H9 (cell line): ENCODE measurements around the gene ANKRD13D. TPM values are rescaled to one million over a fixed set of nuclear protein-coding genes. Genes with fewer than 3 reads are reported as not detected.

ENCODE experiments used
- DNase-seq: peaks from one replicate; pipeline ENCODE4 v3.0.0-alpha.2; 2017
- H2AFZ ChIP-seq: one replicate; pipeline ENCODE4 v1.6.1; 2013; ENCODE audit warnings: mild to moderate bottlenecking, low read length, control low read depth, moderate library complexity
- H2AK5ac ChIP-seq: 2 replicates; pipeline ENCODE4 v1.6.1; 2013; ENCODE audit warnings: low read length, control low read depth, mixed read lengths; ENCODE audit not compliant: insufficient read length
- H2BK120ac ChIP-seq: one replicate; pipeline ENCODE4 v1.6.1; 2013; ENCODE audit warnings: low read depth, mild to moderate bottlenecking, low read length, control low read depth, inconsistent platforms; ENCODE audit not compliant: poor library complexity, severe bottlenecking
- H2BK12ac ChIP-seq: 2 replicates; pipeline ENCODE4 v1.6.1; 2013; ENCODE audit warnings: low read length, control low read depth, mixed read lengths, low read depth; ENCODE audit not compliant: insufficient read length
- H2BK15ac ChIP-seq: 2 replicates; pipeline ENCODE4 v1.6.1; 2013; ENCODE audit warnings: low read depth, low read length, control low read depth
- H2BK20ac ChIP-seq: one replicate; pipeline ENCODE4 v1.6.1; 2013; ENCODE audit warnings: low read depth, mild to moderate bottlenecking, low read length, control low read depth, inconsistent platforms; ENCODE audit not compliant: poor library complexity, severe bottlenecking
- H2BK5ac ChIP-seq: 2 replicates; pipeline ENCODE4 v1.6.1; 2013; ENCODE audit warnings: low read length, control low read depth, mixed read lengths; ENCODE audit not compliant: insufficient read length
- H3K14ac ChIP-seq: 2 replicates; pipeline ENCODE4 v1.6.1; 2013; ENCODE audit warnings: low read length, control low read depth; ENCODE audit not compliant: insufficient read depth
- H3K18ac ChIP-seq: 2 replicates; pipeline ENCODE4 v1.6.1; 2013; ENCODE audit warnings: low read depth, mild to moderate bottlenecking, mixed read lengths, low read length, control low read depth; ENCODE audit not compliant: insufficient read length
- H3K23ac ChIP-seq: 2 replicates; pipeline ENCODE4 v1.6.1; 2013; ENCODE audit warnings: low read length, control low read depth, mixed read lengths, low read depth; ENCODE audit not compliant: insufficient read length
- H3K23me2 ChIP-seq: 2 replicates; pipeline ENCODE4 v1.6.1; 2013; ENCODE audit warnings: low read depth, mild to moderate bottlenecking, mixed read lengths, low read length, control low read depth; ENCODE audit not compliant: insufficient read length, poor library complexity, severe bottlenecking
- H3K27ac ChIP-seq: 2 replicates; pipeline ENCODE4 v1.5.1; 2013; ENCODE audit warnings: low read length, control low read depth, mixed read lengths, low read depth; ENCODE audit not compliant: insufficient read length
- H3K27me3 ChIP-seq: 2 replicates; pipeline ENCODE4 v1.6.1; 2013; ENCODE audit warnings: low read length, control low read depth, inconsistent platforms; ENCODE audit not compliant: insufficient read depth
- H3K4ac ChIP-seq: 2 replicates; pipeline ENCODE4 v1.6.1; 2013; ENCODE audit warnings: low read depth, mild to moderate bottlenecking, control low read depth, inconsistent platforms, low read length, moderate library complexity
- H3K4me1 ChIP-seq: 2 replicates; pipeline ENCODE4 v1.6.1; 2013; ENCODE audit warnings: low read length, control low read depth, inconsistent platforms; ENCODE audit not compliant: insufficient read depth
- H3K4me2 ChIP-seq: 2 replicates; pipeline ENCODE4 v1.6.1; 2013; ENCODE audit warnings: low read length, control low read depth, mixed read lengths; ENCODE audit not compliant: insufficient read length, insufficient read depth
- H3K56ac ChIP-seq: 2 replicates; pipeline ENCODE4 v1.6.1; 2013; ENCODE audit warnings: low read depth, mild to moderate bottlenecking, mixed read lengths, low read length, control low read depth; ENCODE audit not compliant: insufficient read length
- H3K79me1 ChIP-seq: 2 replicates; pipeline ENCODE4 v1.6.1; 2013; ENCODE audit warnings: low read depth, mild to moderate bottlenecking, moderate library complexity, low read length, control low read depth, inconsistent platforms; ENCODE audit not compliant: insufficient read depth, poor library complexity, severe bottlenecking
- H3K79me2 ChIP-seq: 2 replicates; pipeline ENCODE4 v1.6.1; 2013; ENCODE audit warnings: low read length, control low read depth, inconsistent platforms; ENCODE audit not compliant: insufficient read depth
- H3K9ac ChIP-seq: 2 replicates; pipeline ENCODE4 v1.6.1; 2013; ENCODE audit warnings: low read length, control low read depth, mixed read lengths; ENCODE audit not compliant: insufficient read length; ENCODE audit errors: extremely low read depth
- H3K9me3 ChIP-seq: one replicate; pipeline ENCODE4 v1.6.1; 2013; ENCODE audit warnings: low read depth, low read length, inconsistent platforms; ENCODE audit not compliant: control insufficient read depth
- H3T11ph ChIP-seq: one replicate; pipeline ENCODE4 v1.6.1; 2013; ENCODE audit warnings: mild to moderate bottlenecking, low read length, control low read depth, inconsistent platforms
- H4K20me1 ChIP-seq: one replicate; pipeline ENCODE4 v1.6.1; 2013; ENCODE audit not compliant: control insufficient read depth, insufficient read length, insufficient read depth
- H4K5ac ChIP-seq: 2 replicates; pipeline ENCODE4 v1.6.1; 2013; ENCODE audit warnings: low read depth, mild to moderate bottlenecking, mixed read lengths, low read length, control low read depth; ENCODE audit not compliant: insufficient read length
- H4K8ac ChIP-seq: replicated peaks from 2 replicates; pipeline ENCODE4 v1.6.1; 2013; ENCODE audit warnings: low read length, control low read depth, mixed read lengths, low read depth; ENCODE audit not compliant: insufficient read length
- H4K91ac ChIP-seq: 2 replicates; pipeline ENCODE4 v1.6.1; 2013; ENCODE audit warnings: low read depth, mild to moderate bottlenecking, moderate library complexity, mixed read lengths, low read length, control low read depth; ENCODE audit not compliant: insufficient read length
- H3K27ac Mint-ChIP-seq, 3 experiments: 2 replicates in 2 of 3; 3 replicates in 1 of 3; pipeline ENCODE4 v1.8.0; 2020 to 2021; ENCODE audit warnings: mixed read lengths in 3 of 3, mild to moderate bottlenecking in 1 of 3, moderate library complexity in 1 of 3
- H3K27me3 Mint-ChIP-seq: 2 replicates; pipeline ENCODE4 v1.8.0; 2021; ENCODE audit warnings: low read depth, mild to moderate bottlenecking, moderate library complexity, mixed read lengths
- H3K36me3 Mint-ChIP-seq, 3 experiments: 2 replicates in 2 of 3; 3 replicates in 1 of 3; pipeline ENCODE4 v1.8.0; 2020 to 2021; ENCODE audit warnings: low read depth in 3 of 3, mixed read lengths in 3 of 3; ENCODE audit not compliant: insufficient read depth in 1 of 3
- H3K4me1 Mint-ChIP-seq, 2 experiments: 2 replicates each; pipeline ENCODE4 v1.8.0; 2020; ENCODE audit warnings: mixed read lengths in 2 of 2
- H3K4me3 Mint-ChIP-seq, 2 experiments: 2 replicates in 1 of 2; 3 replicates in 1 of 2; pipeline ENCODE4 v1.8.0; 2020 to 2021; ENCODE audit warnings: mild to moderate bottlenecking in 2 of 2, mixed read lengths in 2 of 2, moderate library complexity in 1 of 2
- H3K9me3 Mint-ChIP-seq, 2 experiments: 2 replicates in 1 of 2; 3 replicates in 1 of 2; pipeline ENCODE4 v1.8.0; 2020; ENCODE audit warnings: mild to moderate bottlenecking in 2 of 2, mixed read lengths in 2 of 2, moderate library complexity in 1 of 2
- WGBS: extraction: QIAGEN DNeasy Blood & Tissue Kit; methylation state at CpG from one replicate; pipeline ENCODE4 v1.1.7; 2013; ENCODE audit warnings: missing lambda C conversion rate, low lambda C conversion rate, mixed read lengths; ENCODE audit not compliant: insufficient read length; ENCODE audit errors: extremely low coverage; 5-methylcytosine and 5-hydroxymethylcytosine counted together
- total RNA-seq: library from RNA; stranded (reverse); gene quantifications from 2 replicates; pipeline ENCODE4 v1.2.1, GENCODE V29; 2021
- TF ChIP-seq, protein P1 (sequence below): fragments of 200-600 bp; sonication (generic); conservative IDR thresholded peaks from 3 replicates; pipeline ENCODE4 v1.8.0; 2021; ENCODE audit warnings: antibody characterized with exemption, mild to moderate bottlenecking

The ANKRD13D gene
- total RNA-seq, 1 experiment from 2014 or later, result 42.1 TPM

DNA sequence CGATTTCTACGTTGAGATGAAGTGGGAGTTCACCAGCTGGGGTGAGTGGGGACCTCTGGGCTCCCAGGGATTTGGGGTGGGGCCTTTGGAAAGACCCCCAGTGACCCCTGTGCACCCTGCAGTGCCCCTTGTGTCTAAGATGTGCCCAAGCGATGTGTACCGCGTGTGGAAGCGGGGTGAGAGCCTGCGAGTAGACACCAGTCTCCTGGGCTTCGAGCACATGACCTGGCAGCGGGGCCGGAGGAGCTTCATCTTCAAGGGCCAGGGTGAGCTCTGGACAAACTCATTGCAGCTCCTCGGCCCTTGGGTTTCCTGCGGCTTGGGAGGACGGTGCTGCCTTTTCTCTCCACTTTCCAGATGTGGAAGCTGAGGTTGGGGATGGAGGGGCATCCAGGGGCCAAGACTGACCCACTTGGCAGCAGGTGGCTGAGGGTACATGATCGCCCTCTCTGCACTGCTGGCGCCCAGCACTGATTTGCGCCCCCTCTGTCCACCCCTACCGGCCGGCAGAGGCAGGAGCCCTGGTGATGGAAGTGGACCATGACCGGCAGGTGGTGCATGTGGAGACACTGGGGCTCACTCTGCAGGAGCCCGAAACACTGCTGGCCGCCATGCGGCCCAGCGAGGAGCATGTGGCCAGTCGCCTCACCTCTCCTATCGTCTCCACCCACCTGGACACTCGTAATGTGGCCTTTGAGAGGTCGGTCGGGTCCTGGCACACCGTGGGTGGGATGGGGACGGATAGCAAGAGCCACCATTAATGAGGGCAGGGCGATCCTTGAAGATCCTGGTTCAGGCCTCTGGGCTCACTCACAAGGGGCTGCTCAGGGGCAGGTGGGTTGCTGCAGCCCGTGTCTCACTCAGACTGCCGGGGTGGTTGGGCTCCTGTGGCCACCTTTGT, 2.6 kb downstream of the ANKRD13D start:
- Mint-ChIP-seq H3K27me3 (peaks cover 2% of the 10 kb centered on the region; the same call in 1 of the 2 replicates), H3K4me3 (no peak overlapping the region), H3K4me1 (peaks cover 16 to 17% of the 10 kb centered on the region in 2 experiments), H3K27ac (no peak overlapping the region), H3K36me3 (peaks cover 28 to 50% (median 37%) of the 10 kb centered on the region in 3 experiments), H3K9me3 (peaks cover 13 to 19% of the 10 kb centered on the region in 2 experiments)
- Histone ChIP-seq H2BK15ac (no peak overlapping the region), H3K18ac (no peak overlapping the region), H3K79me1 (no peaks in the 10 kb centered on the region), H3K27ac (no peak overlapping the region), H2AK5ac (no peak overlapping the region), H4K5ac (no peak overlapping the region), H3K23ac (no peak overlapping the region), H3K27me3 (no peaks in the 10 kb centered on the region), H3K56ac (no peak overlapping the region), H4K91ac (no peak overlapping the region), H3K79me2 (no peaks in the 10 kb centered on the region), H3K23me2 (peaks cover 6% of the 10 kb centered on the region), H2BK12ac (no peak overlapping the region), H2AFZ (no peak overlapping the region), H3K4me1 (peaks cover 4% of the 10 kb centered on the region; the same call in 1 of the 2 replicates), H3K9me3 (no peaks in the 10 kb centered on the region), H3K9ac (no peak overlapping the region), H3K14ac (no peak overlapping the region), H2BK120ac (no peak overlapping the region), H3K4me2 (no peak overlapping the region), H3K4ac (no peak overlapping the region), H3T11ph (no peak overlapping the region), H4K20me1 (no peaks in the 10 kb centered on the region), H2BK20ac (no peak overlapping the region), H2BK5ac (no peak overlapping the region), H4K8ac (no peak overlapping the region)
- WGBS, result no CpG with 5 or more reads among the region's 33 CpGs
- TF ChIP-seq, protein P1, sequence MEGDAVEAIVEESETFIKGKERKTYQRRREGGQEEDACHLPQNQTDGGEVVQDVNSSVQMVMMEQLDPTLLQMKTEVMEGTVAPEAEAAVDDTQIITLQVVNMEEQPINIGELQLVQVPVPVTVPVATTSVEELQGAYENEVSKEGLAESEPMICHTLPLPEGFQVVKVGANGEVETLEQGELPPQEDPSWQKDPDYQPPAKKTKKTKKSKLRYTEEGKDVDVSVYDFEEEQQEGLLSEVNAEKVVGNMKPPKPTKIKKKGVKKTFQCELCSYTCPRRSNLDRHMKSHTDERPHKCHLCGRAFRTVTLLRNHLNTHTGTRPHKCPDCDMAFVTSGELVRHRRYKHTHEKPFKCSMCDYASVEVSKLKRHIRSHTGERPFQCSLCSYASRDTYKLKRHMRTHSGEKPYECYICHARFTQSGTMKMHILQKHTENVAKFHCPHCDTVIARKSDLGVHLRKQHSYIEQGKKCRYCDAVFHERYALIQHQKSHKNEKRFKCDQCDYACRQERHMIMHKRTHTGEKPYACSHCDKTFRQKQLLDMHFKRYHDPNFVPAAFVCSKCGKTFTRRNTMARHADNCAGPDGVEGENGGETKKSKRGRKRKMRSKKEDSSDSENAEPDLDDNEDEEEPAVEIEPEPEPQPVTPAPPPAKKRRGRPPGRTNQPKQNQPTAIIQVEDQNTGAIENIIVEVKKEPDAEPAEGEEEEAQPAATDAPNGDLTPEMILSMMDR, result no peak
- DNase-seq, result no peak
